Neural progenitor cell (in vitro differentiated cells): Measurements from ENCODE around the gene VWA5B1. TPM values are rescaled to one million over a fixed set of nuclear protein-coding genes. Genes with fewer than 3 reads are reported as not detected.

Source experiments
- DNase-seq: peaks from one replicate; pipeline ENCODE4 v3.0.0-alpha.2; 2016; ENCODE audit warnings: low spot score
- H2AFZ ChIP-seq: fragments of 200-600 bp; sonication (generic); replicated peaks from 2 replicates; pipeline ENCODE4 v1.6.1; 2016; ENCODE audit warnings: antibody characterized with exemption
- H3F3A ChIP-seq: fragments of 200-600 bp; sonication (generic); 2 replicates; pipeline ENCODE4 v1.6.1; 2016; ENCODE audit warnings: antibody characterized with exemption, low read depth
- H3K27ac ChIP-seq: fragments of 200-600 bp; sonication (generic); 2 replicates; pipeline ENCODE4 v1.5.1; 2016; ENCODE audit warnings: mild to moderate bottlenecking
- H3K27me3 ChIP-seq: fragments of 200-600 bp; sonication (generic); 2 replicates; pipeline ENCODE4 v1.6.1; 2016; ENCODE audit warnings: mild to moderate bottlenecking, moderate library complexity
- H3K36me3 ChIP-seq: fragments of 200-600 bp; sonication (generic); 2 replicates; pipeline ENCODE4 v1.5.1; 2016
- H3K4me1 ChIP-seq: fragments of 200-600 bp; sonication (generic); 2 replicates; pipeline ENCODE4 v1.6.1; 2016; ENCODE audit warnings: mixed run types
- H3K4me2 ChIP-seq: fragments of 200-600 bp; sonication (generic); 2 replicates; pipeline ENCODE4 v1.6.1; 2016
- H3K4me3 ChIP-seq: fragments of 200-600 bp; sonication (generic); 2 replicates; pipeline ENCODE4 v1.5.1; 2016
- H3K79me2 ChIP-seq: fragments of 200-600 bp; sonication (generic); 2 replicates; pipeline ENCODE4 v1.6.1; 2016; ENCODE audit warnings: low read depth
- H3K9ac ChIP-seq: fragments of 200-600 bp; sonication (generic); 2 replicates; pipeline ENCODE4 v1.6.1; 2016
- H3K9me3 ChIP-seq: fragments of 200-600 bp; sonication (generic); 2 replicates; pipeline ENCODE4 v1.5.1; 2016; ENCODE audit warnings: low read depth
- H4K20me1 ChIP-seq: fragments of 200-600 bp; sonication (generic); 2 replicates; pipeline ENCODE4 v1.6.1; 2016; ENCODE audit warnings: low read depth
- H3K27ac Mint-ChIP-seq: 3 replicates; pipeline ENCODE4 v1.8.0; 2021; ENCODE audit warnings: mixed read lengths
- H3K27me3 Mint-ChIP-seq: 2 replicates; pipeline ENCODE4 v1.8.0; 2022; ENCODE audit warnings: low read depth, mild to moderate bottlenecking, inconsistent platforms, moderate library complexity, mixed read lengths; ENCODE audit not compliant: insufficient read depth
- H3K36me3 Mint-ChIP-seq: 3 replicates; pipeline ENCODE4 v1.8.0; 2021; ENCODE audit warnings: mixed read lengths
- H3K4me1 Mint-ChIP-seq: 3 replicates; pipeline ENCODE4 v1.8.0; 2021; ENCODE audit warnings: mixed read lengths
- H3K4me3 Mint-ChIP-seq: 3 replicates; pipeline ENCODE4 v1.8.0; 2021; ENCODE audit warnings: mild to moderate bottlenecking, moderate library complexity, mixed read lengths
- H3K9me3 Mint-ChIP-seq: 3 replicates; pipeline ENCODE4 v1.8.0; 2020; ENCODE audit warnings: mixed read lengths
- CTCF ChIP-seq: fragments of 200-600 bp; sonication (generic); IDR thresholded peaks from 2 replicates; pipeline ENCODE4 v1.5.1; 2017; ENCODE audit warnings: antibody characterized with exemption, mild to moderate bottlenecking
- EZH2 ChIP-seq: fragments of 200-600 bp; sonication (generic); IDR thresholded peaks from 2 replicates; pipeline ENCODE4 v1.6.1; 2017; ENCODE audit warnings: antibody characterized with exemption, mild to moderate bottlenecking, moderate library complexity
- EZH2phosphoT487 ChIP-seq: fragments of 200-600 bp; sonication (generic); IDR thresholded peaks from 2 replicates; pipeline ENCODE4 v1.6.1; 2017; ENCODE audit warnings: antibody characterized with exemption
- total RNA-seq: library from RNA; depleted of rRNA; stranded (reverse); fragments of >200 nt; gene quantifications from 2 replicates; pipeline ENCODE4 v1.2.3, GENCODE V29; 2015; ENCODE audit warnings: low replicate concordance

Gene VWA5B1
- total RNA-seq, 1 donor from 2014 or later: not detected

- no peaks in the 10 kb centered on the region for H3K36me3 ChIP-seq
- no peak overlapping the region for H3K9ac ChIP-seq
- H3K9me3 ChIP-seq: no peaks in the 10 kb centered on the region
- no peak overlapping the region for H2AFZ ChIP-seq
- H3F3A ChIP-seq: no peaks in the 10 kb centered on the region
- TF ChIP-seq EZH2 (no peak), CTCF (no peak), EZH2phosphoT487 (no peak)
- H3K27ac ChIP-seq: no peak overlapping the region
- H4K20me1 ChIP-seq: no peaks in the 10 kb centered on the region
- no peak overlapping the region for H3K4me3 Mint-ChIP-seq
- H3K9me3 Mint-ChIP-seq: peaks cover 2% of the 10 kb centered on the region
- H3K4me1 ChIP-seq: peaks cover 19% of the 10 kb centered on the region
- peaks cover 15% of the 10 kb centered on the region for H3K4me1 Mint-ChIP-seq
- H3K4me2 ChIP-seq: no peak overlapping the region
- H3K4me3 ChIP-seq: no peak overlapping the region
- no peak overlapping the region for H3K27ac Mint-ChIP-seq
- H3K36me3 Mint-ChIP-seq: no peaks in the 10 kb centered on the region
- peaks cover 12% of the 10 kb centered on the region for H3K27me3 Mint-ChIP-seq
- peaks cover 61% of the 10 kb centered on the region for H3K27me3 ChIP-seq
- H3K79me2 ChIP-seq: no peaks in the 10 kb centered on the region
- no peak for DNase-seq
Measured at GRCh38 chr1:20389571-20389970, 98.9 kb downstream of the VWA5B1 start.

- Histone ChIP-seq H3K27me3 (peaks cover 72% of the 10 kb centered on the region), H3F3A (no peaks in the 10 kb centered on the region), H3K36me3 (no peaks in the 10 kb centered on the region), H3K4me2 (no peak overlapping the region), H4K20me1 (no peaks in the 10 kb centered on the region), H3K79me2 (no peaks in the 10 kb centered on the region), H3K4me1 (peaks cover 16% of the 10 kb centered on the region), H3K9me3 (no peaks in the 10 kb centered on the region), H2AFZ (no peak overlapping the region), H3K9ac (no peak overlapping the region), H3K27ac (no peak overlapping the region), H3K4me3 (no peak overlapping the region)
- Mint-ChIP-seq H3K36me3 (no peaks in the 10 kb centered on the region), H3K27me3 (peaks cover 12% of the 10 kb centered on the region), H3K4me3 (no peak overlapping the region), H3K4me1 (peaks cover 12% of the 10 kb centered on the region), H3K9me3 (peaks cover 6% of the 10 kb centered on the region), H3K27ac (no peak overlapping the region)
- no peak for DNase-seq
- TF ChIP-seq EZH2phosphoT487 (no peak), EZH2 (no peak), CTCF (no peak)
Measured at GRCh38 chr1:20390589-20391331, 100.1 kb downstream of the VWA5B1 start.

- H3K4me3 ChIP-seq: no peak overlapping the region
- TF ChIP-seq EZH2: no peak
- no peak for TF ChIP-seq EZH2phosphoT487
- TF ChIP-seq CTCF: no peak
- H3K9me3 ChIP-seq: no peaks in the 10 kb centered on the region
- H3K27me3 Mint-ChIP-seq: peaks cover 12% of the 10 kb centered on the region
- peaks cover 6% of the 10 kb centered on the region for H3K4me1 Mint-ChIP-seq
- no peak overlapping the region for H3K27ac ChIP-seq
- H3K4me2 ChIP-seq: no peak overlapping the region
- no peak overlapping the region for H3K4me3 Mint-ChIP-seq
- H3K27me3 ChIP-seq: peaks cover 76% of the 10 kb centered on the region
- no peak for DNase-seq
- H3K9ac ChIP-seq: no peak overlapping the region
- no peaks in the 10 kb centered on the region for H4K20me1 ChIP-seq
- no peaks in the 10 kb centered on the region for H3F3A ChIP-seq
- no peaks in the 10 kb centered on the region for H3K79me2 ChIP-seq
- H3K9me3 Mint-ChIP-seq: peaks cover 6% of the 10 kb centered on the region
- H2AFZ ChIP-seq: no peak overlapping the region
- peaks cover 5% of the 10 kb centered on the region for H3K4me1 ChIP-seq
- no peaks in the 10 kb centered on the region for H3K36me3 ChIP-seq
- H3K27ac Mint-ChIP-seq: no peak overlapping the region
- H3K36me3 Mint-ChIP-seq: no peaks in the 10 kb centered on the region
Measured at GRCh38 chr1:20395255-20395654, 104.6 kb downstream of the VWA5B1 start.
